ENCODE measurements around the gene RPS19BP1.

- TF ChIP-seq CTCF (IDR thresholded peaks at IDR 0.05; ENCODE audit: borderline replicate concordance, extremely low read depth, low read length, poor library complexity, severe bottlenecking) (no peak), EZH2 (IDR thresholded peaks at IDR 0.05; ENCODE audit: borderline replicate concordance, low read depth, low read length, severe bottlenecking) (no peak)
Measured at GRCh38 chr22:39574779-39575551, 42.4 kb upstream of the RPS19BP1 start.

All from DND-41 (cell line).